NCI-H510A treated with DMSO at 0.1 percent for 48 hours (cell line): Measurements from ENCODE around the gene RERE.

Source experiments
- DNase-seq: peaks from one replicate; lab custom pipeline; 2025; lab: John Stamatoyannopoulos, UW

The RERE gene

DNA sequence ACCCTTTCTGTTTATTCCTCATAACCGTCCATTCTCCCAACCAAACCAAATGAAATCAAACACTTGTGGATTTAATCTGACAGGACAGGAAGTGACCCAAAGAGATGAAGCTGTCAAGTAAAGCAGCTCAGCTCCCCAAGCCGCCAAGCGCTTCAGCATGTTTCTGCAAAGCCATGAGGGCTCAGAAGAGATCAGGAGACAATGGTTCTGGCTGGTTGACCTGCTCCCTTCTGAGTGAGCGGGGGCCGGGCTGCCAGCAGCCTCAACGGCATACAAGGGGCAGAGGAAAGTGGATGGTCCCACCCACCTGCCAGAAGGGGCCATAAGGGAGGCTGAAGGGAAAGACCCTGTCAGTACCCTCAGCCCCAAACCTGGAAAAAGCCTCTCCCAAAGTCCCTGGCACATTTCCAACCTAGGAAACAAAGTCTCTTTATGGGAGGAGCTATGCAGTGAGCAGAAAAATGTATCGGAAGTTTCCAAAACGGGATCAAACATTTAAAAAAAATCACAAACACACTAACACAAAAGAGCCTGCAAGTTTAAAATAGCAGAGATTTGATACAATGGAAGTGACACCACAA lies 454.2 kb downstream of the RERE start:
- no peak for DNase-seq

DNA sequence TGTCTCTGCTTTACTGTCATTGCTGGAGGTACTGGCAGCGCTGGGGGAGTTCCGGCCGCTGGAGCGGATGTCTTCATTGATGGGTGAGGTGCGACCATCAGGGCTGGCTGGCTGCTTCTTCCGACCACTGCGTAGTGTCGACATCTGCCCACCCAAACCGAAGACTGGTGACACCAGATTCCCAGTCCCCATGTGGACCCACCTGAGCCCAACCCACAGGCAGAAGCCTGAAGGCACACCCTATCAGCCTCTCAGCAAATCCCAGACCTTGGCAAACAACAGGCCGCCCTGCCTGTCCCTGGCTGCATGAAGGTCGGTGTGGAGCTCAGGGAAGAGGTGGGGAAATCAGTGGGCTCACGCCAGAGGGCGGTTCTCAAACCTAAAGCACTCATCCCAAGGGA lies 454.7 kb downstream of the RERE start:
- DNase-seq, result no peak

DNA sequence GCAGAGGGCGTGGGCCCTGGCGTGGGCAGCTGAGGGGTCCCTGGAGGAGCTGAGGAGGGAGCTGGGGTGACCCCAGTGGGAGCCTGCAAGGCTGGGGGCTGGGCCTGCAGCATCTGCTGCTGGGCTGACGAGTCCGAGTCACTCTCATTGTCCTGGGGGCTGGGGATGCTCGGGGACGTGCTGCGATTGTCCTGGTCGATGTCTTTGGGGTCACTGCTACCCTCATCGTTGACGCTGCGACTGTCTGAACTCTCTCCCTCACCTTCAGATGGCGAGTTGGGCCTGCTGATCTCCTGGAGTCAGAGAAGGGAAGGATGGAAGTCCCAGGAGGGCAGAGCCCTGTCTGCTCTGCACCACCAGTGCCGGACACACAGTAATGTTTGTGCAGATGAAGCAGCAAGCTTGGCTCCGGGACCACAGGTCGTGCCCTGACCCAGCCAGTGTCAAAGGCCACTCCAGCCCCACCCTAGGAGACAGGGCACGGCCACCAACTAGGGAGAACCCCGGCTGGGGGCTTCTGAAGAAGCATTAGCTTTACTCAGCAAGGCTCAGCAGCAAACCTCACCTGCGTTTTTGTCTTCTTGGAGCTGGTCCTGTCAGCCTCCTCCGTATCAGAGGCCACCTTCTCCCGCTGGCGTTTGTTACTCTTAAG lies 456.1 kb downstream of the RERE start:
- no peak for DNase-seq

DNA sequence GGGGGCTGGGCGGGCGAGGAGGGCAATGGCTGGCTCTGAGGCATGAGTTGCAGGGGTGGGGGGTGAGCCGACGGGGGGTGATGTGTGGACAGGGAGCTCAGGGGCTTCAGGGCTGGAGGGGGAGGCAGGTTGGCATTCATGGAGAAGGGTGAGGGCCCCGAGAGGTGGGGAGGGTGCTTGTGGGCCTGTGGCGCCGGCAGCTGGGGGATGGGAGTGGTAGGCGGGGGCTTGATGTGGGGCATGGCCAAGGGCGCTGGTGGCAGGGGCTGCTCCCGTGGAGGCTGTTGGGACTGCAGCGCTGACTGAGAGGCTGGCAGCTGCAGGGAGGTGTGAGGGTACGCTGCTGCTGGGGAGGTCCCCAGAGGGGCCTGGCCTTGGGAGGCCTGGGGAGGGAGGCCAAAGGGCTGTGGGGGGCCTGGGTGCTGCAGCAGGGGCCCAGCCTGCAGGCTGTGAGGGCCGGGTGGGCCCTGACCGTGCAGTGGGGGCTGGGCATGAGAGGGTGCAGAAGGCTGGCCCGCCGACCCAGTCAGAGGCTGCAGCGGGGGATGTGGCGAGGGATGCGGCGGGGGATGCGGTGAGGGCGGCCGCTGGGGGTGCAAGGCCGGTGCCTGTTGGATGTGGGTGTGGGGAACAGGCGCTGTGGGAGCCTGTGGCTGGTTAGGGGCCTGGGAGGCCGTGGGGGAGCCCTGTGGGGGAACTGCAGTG lies 456.8 kb downstream of the RERE start:
- no peak for DNase-seq

DNA sequence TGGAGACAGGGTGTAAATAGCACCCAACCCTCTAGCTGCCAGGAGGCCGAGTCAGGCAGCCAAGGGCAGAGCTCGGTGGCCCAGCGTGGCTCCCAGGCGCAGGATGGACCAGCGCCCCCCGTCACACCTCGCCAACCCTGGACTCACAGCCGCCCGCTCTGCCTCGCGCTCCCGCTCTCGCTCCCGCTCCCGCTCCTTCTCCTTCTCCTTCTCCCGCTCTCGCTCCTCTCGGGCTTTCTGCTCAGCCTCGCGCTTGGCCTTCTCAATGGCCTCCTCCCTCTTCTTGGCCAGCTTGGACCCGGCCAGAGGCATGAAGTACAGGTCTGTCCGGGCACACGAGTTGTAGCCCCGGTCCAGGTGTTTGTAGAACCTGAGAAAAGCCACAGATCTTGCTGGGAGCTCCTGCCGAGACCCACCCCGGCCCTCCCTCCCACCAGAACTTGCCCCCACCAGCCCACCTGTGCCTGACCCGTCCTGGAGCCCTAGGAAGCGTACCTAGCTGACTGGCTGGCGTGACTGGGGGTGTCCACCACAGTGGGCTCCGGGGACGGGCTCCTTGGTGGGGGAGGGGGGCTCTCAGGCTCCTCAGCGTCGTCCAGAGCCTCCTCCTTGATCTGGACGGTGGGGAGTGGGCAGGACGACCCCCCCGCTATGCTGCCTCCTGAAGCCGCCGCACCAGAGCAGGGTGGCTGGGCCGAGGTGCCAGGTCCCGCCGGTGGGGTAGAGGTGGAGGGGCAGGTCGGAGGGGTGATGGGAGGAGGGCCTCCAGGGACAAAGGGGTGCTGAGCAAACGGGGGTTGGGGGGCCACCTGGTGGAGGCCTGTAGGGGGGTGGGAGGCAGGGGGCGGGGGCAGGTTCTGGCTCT lies 457.6 kb downstream of the RERE start:
- no peak for DNase-seq

DNA sequence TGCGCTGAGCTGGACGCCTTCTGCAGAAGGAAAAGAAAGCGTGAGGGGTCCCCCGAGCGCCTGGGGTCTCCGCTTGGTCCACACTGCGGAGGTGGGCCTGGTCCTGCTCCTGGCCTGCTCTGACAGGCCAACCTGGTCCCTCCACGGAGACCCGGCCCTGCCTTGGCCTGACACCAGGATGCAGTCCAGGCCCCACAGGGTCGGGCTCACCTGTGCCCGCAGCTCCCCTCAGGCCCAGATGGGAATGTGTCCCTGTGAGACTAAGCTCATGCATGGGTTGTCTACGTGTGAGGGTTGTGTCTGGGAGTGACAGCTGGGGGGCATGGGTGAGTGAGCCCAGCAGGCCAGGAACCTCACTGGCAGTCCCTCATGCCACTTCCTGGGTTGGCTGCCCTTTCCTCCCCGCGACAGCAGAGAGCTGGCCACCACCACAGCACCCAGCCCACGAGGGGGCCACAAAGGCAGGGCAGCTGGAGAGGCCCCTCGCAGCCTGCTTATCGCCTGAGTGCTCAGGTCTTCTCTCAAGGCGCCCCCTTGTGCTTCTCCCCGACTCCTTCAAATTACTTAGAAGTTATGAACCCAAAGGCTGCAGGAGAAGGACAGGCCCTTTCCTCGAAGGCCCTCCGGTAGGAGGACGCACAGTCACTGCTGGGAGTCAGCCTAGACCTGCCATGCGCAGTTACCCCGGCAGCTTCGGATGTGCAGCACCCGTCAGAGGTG lies 458.4 kb downstream of the RERE start:
- DNase-seq, result no peak

DNA sequence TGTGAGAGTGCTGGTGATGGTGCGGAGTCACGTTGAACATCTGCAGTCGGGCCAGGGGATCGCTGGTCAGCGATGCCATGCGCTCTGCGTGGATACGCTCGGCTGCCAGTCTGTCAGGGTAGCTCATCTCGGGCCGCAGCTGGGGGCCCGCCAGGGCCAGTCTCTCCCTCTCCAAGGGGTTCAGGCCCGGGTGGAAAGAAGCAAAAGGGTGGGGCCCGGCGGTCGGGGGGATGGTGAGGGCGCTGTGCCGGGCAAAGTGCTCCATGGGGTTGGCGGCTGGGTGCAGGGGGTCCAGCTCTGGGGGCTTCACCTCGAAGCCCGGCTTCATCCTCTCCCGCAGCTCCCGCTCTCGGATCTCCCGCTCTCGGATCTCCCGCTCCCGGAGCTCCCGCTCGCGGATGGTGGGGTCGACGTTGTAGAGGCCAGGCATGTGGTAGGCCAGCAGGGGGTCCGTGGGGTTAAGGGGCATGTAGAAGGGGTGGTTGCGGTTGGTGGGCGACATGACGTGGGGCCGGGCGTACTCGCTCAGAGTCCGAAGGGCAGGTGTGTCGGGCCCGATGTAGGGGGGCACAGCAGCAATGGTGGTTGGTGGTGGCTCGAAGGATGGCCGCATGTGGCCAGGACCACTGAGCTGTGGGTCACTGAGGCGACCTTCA lies 459.1 kb downstream of the RERE start:
- DNase-seq, result no peak

DNA sequence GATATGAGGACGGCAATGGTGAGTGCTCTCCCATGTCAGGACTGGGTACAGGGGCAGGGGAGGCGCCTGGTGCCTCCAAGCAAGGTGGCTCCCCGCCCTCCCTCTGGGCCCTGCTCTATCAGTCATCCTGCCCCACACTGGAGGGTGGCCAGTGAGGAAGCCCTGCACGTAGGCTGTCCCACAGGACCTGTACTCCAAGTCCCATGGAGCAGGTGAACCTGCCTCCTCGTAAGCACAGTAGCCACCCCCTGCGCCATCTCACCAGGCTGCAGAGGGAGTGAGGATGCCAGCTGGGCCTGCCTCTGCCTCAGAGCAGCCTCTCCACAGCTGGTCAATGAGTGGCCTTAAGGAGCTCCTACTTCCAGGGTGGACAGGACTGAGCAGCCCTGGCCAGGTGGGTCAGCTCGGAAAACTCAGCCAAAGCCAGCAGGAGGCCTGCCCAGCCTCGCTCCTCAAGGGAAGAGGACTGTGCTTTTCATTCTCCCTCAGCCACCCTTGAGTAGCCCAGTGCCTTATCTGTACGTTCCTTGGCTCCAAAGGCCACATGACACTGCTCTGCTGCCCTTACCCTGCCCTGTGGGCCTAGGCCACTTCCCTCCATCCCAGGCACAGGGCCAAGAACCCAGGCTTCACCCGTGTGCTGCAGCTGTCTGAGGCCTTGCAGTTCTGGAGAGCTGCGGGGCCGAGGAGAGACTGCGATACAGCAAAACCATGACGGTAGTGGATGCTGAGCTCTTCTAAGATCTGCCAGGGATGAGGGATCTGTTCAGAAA lies 459.9 kb downstream of the RERE start:
- DNase-seq, result no peak

DNA sequence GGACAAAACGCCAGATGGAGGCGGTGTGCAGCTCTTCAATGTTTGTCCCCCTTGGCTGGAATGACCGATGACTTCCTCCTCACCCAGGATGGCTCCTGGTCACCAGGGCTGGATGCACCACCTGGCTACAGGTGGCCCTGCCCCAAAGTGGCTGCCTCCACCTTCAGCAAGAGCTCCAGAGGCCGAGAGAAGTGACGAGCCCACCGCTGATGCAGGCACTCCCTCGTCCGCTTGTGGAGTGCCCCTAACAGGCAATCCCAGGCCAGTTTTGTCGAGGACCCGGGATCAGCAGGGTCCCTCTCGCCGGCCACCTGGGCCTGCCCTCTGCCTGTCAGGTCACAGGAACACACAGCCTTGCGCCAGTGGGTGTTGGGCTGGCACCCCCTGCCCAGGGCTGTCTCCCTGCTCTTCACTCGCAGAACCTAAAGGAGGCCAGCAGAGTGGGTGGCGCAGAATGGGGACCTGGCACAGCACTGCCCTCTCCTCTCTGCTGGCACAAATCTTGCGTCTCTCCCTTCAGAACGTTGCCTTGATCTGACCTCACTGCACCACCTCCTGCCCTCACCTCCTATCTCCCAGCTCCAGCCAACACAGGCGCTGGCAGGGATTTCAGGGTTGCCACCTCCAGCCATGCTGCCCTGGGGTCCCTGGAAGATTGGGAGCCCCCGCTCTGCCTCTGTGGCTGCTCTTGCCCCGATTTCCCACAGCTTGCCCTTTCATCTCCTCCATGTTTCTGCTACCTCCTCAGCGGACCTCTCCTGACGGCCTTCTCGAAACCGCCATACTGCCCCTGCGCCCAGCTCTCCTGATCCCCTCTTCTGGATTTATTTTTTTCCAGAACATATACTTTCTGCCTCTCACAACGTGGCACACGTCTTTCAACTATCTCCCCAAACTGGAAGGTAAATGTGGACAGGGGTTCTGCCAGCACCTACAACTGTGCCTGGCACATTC lies 460.9 kb downstream of the RERE start:
- DNase-seq, result no peak

DNA sequence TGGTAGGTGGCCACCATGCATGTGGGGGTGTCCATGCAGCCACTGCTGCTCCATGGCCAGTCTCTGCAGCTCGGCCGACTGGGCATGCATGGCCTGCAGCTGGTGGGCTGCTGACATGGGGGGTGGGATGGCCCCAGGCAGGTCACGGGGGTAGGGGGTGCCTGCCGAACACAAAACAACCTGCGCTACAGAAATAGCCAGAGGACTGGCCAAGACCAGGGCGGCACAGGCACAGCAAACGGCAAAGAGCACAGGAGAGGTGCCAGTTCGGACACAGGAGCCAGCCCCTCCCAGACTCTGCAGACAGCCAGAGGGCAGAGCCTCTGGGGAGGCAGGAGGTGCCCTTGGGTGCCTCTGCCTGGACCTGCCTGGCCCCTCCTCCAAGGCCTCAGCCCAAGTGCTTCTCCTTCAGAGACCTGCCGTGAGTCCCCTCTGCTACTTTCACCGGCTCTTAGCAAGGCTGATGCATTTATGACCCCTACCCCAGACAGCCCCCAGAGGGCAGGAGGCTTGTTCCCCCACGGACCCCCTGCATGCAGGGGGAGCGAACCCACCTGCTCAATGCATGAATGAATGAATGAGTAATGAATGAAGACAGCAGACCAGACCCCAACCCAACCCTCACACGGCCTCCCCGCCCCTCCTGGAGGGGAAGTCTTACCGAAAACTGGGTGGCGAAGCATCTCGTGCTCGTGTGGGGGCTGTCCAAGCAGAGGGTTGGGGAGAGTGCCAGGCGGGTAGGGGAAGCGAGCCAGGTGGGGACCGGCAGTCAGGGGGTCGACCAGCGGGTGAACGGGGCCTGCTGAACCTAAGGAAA lies 461.8 kb downstream of the RERE start:
- no peak for DNase-seq

DNA sequence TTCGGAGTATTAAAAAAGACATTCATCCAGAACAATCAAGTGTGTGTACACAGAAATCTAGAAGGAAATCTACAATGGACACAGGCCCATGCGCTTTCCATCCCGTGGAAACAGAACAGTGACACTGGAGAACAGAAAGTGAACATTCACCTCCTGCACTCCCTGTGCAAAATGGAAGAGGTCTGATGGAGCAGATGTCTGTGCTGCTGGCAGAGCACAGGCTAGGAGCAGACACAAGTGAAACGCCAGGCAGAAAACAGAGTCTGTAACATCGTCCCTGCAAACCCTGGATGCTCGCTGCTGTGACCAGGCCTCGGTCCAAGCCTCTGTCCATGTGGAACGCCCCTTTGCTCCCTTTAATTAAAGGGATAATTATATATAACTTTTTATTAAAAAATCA lies 463.4 kb downstream of the RERE start:
- no peak for DNase-seq

DNA sequence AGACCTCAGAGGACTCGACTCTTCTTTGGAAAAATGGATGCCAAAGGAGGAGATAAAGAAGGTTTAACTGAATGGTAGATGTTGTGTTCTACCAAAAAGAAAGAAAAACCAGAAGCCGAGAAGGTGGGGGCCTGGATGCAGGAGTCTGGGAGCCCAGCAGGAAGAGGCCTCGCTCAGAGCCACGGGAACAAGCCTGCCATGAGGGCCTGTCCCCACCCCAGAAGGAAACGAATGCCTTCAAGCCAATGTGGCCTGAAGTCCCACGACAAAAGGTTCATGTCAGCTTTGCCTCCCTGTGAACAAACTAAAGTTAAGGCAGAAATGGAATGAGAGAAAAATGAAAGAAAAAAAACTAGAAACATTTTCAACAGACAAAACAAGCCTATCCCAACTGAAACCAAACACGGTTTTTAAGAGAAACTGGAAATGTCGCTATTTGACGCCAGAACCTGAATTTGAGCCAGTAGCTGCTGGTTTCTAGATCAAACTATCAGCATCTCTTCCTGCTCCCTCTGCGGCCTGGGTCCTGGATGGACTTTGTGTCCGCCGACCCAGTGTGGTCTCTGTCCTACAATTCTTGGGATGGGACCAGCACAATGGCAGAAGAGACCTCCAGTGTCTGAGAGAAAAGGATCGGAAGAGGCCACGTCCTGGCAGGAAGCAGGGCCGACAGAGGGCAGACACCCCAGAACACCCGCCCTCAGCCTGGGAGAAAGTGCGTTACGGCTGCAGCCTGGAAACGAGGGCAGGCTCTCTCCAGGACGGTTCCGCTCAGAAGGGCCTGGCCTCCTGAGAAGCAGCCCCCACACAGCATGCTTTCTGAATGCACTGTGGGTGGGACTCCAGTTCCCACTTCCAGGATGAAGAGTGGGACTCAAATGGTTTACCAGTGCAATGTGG lies 464.3 kb downstream of the RERE start:
- no peak for DNase-seq

DNA sequence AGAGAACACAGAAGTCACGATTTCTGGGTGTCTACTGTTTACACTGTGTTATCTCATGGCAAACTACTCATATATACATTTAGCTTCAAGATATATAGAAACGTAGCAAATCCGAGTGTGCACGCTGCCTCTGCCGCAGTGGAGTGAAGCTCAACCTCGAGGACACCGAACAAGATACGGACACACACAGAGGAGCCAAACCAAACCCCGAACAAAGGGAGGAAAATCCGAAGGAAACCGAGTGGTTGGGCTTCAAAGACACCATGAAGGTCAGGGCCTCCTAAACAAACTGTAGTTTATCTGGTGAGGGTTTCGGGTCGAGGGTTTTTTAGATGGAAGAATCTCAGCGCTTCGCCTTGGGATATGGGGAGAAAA lies 465.0 kb downstream of the RERE start:
- no peak for DNase-seq

DNA sequence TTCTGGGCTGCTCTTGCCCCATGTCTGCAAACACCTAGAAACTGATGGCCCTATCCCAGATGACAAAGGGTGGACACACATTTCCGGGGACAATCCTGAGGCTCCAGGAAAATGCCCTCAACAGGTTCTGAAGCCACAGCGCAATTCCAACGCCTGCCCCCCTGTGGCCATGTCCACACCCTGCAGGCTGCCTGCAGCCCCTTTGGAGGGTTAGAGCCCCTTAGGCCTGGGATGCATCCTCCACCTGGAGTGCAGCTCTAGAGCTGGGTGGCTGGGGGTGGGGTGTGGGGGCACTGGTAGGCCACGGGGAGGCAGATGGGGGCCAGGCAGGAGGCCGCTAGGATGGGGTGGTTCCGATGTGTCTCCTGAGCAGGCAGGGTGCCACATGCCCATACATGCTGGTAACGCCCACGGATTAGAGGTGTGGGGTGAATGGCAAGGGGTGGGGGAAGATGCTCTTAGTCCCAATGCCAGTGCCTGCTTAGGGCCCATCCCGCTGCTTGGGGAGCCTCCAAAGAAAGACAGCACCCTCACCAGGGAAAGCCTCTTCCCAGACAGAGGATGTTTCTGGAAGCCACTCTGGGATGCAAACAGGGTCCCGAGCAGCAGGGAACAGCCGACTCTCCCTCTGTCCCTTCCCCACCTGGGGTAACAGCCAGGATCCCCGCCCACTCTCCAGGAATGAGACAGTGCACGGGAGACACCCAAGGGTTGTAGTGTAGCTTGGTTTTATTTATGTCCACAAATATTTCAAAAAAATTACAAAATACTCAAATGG lies 465.6 kb downstream of the RERE start:
- DNase-seq, result peak; percentile 31

DNA sequence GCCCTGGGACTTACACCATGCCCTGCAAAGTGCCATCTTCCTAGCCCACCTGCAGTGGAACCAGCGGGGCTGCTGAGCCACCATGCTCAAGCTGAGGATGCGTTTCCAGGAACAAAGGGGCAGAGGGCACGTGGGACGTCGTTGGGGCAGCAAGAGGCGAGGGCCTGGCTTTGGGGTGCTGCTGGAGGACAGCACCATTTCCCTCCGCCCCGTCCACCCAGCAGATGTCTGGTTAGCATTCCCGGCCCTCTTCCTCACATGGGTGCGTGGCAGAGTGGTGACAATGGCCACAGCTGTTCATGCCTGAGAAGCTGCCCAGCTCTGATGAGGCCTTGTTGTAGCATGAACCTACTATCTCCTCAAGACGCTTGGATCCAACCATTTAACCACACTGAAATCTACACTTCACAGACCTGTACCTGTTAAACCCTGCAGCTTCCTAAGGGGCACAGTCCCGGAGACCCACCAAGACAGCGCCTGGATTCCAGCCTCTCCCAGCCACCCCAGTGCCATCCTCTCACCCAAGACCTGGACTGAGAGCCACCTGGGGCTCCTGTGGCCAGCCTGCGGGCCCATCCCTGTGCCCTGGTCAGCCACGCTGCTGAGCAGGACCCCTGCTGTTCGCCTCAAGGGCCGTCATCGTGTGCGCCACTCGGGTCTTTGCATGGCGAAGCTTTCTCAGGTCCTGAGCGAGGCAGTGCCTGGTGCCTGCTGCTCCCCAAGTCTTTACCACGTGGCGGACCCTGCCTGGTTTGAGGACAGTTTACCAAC lies 466.3 kb downstream of the RERE start:
- DNase-seq, result no peak

DNA sequence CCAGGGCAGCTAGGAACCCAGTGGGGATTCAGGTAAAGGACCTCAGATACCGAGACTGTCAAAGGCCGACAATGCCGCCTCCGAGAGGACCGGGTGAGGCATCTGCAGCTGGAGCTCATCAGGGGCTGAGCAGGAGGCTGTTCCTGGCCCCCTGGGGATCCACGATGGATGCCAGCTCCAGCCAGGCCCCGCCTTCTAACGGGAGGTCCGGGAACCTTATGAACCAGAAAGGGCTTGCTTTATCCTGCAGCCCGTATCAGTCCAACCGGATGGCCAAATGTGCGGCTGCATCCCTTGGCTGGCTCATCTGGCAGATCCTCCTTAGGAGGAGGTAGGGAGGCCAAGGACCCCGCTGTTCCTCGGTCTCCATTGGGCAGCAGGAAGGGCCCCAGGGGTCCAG lies 467.5 kb downstream of the RERE start:
- peak; percentile 75 for DNase-seq
